ENCODE results near the gene C12orf50.

The C12orf50 gene

DNA sequence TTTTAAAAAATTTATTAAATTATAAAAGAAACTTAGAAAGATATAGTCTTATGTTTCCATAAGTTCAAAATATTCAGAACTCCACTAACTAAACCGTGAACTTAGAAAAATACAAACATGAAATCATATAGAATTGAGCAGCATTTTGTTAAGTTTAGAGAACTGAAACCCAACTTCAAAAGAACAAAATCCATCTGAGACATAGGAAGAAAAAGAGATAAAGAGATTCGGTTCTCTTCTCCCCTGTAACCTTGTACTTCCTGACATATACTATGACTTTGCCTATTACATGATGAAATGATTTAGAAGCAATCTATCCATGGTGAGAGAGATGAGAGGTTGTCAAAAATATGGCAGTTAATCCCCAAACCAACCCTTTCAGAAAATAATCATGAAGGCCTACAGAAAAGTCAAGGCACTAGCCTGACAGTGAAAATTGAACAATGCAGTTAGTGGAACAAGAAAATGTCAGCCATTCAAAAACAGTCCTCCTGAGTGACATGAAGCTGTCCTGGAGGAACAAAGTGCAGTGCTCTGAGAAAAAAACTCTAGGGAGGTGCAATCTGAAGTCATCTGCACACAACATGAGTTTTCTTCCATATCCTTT, 44.0 kb downstream of the C12orf50 start:
- Histone ChIP-seq H3F3A (ENCODE audit: low read depth) (no peaks in the 10 kb centered on the region), H2AFZ (ENCODE audit: low read length) (no peak overlapping the region)

DNA sequence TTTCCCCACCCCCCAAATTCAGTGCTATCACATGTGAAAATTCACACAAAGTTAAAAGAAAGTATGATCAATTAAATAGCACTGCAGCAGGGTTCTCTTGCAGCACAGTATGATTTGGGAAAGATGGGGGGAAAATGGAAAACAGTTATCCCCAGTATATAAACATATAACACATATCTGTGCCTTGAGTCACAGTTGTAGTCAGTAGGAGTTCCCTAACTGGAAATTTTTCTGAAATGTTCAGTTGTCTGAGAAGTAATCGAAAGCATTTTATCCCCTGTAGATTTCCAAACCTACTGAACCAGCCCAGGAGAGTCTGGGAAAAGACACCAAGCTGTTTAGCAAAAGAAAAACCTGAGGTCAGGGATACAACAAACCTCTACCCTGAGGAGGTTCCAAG, 47.0 kb downstream of the C12orf50 start:
- H2AFZ ChIP-seq (ENCODE audit: low read length), result no peak overlapping the region

More for the DNA sequence above, 44.0 kb downstream of the C12orf50 start:
- Histone ChIP-seq H3K36me3 (ENCODE audit: insufficient read depth, low read length) (no peaks in the 10 kb centered on the region), H3K9me2 (replicated peaks; ENCODE audit: low read depth, low read length) (no peaks in the 10 kb centered on the region), H3K4me2 (ENCODE audit: low read depth, low read length, poor library complexity, severe bottlenecking) (no peak overlapping the region), H3K79me2 (ENCODE audit: insufficient read depth, low read length) (no peaks in the 10 kb centered on the region), H3K9ac (ENCODE audit: low read depth, low read length, poor library complexity, severe bottlenecking) (no peak overlapping the region), H3K4me1 (ENCODE audit: insufficient read depth, low read length, poor library complexity, severe bottlenecking) (no peaks in the 10 kb centered on the region), H3K27me3 (ENCODE audit: insufficient read depth, low read length, poor library complexity, severe bottlenecking) (no peaks in the 10 kb centered on the region), H3K9me3 (ENCODE audit: insufficient read depth, low read depth, low read length) (no peaks in the 10 kb centered on the region), H3K4me3 (ENCODE audit: low read length, poor library complexity, severe bottlenecking) (no peak overlapping the region), H4K20me1 (ENCODE audit: insufficient read depth, low read length, poor library complexity, severe bottlenecking) (no peaks in the 10 kb centered on the region)
- TF ChIP-seq, protein P1, sequence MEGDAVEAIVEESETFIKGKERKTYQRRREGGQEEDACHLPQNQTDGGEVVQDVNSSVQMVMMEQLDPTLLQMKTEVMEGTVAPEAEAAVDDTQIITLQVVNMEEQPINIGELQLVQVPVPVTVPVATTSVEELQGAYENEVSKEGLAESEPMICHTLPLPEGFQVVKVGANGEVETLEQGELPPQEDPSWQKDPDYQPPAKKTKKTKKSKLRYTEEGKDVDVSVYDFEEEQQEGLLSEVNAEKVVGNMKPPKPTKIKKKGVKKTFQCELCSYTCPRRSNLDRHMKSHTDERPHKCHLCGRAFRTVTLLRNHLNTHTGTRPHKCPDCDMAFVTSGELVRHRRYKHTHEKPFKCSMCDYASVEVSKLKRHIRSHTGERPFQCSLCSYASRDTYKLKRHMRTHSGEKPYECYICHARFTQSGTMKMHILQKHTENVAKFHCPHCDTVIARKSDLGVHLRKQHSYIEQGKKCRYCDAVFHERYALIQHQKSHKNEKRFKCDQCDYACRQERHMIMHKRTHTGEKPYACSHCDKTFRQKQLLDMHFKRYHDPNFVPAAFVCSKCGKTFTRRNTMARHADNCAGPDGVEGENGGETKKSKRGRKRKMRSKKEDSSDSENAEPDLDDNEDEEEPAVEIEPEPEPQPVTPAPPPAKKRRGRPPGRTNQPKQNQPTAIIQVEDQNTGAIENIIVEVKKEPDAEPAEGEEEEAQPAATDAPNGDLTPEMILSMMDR (conservative IDR thresholded peaks at IDR 0.05; ENCODE audit: low read length), result no peak
- TF ChIP-seq EZH2phosphoT487 (IDR thresholded peaks at IDR 0.05; ENCODE audit: borderline replicate concordance), result no peak

DNA sequence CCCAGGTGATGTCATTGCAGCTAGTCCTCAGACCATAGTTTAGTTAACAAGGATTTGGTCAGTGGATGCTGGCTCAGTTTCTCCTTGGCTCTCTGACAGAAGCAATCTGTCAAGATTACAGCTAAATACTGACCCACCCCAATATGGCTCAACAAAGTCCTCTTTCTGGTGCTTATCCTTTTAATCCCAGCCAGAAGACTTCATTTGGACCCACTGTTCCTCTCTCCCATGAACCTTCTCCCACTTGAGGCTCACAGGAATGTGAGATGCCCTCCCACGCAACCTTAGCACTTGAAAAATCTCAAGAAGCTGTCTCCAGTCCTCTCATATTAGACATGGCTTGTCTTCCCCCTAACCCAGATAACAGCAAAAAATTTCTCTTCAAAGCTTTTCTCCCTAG, 47.7 kb downstream of the C12orf50 start:
- Histone ChIP-seq H3K79me2 (ENCODE audit: insufficient read depth, low read length) (no peaks in the 10 kb centered on the region), H3K9ac (ENCODE audit: low read depth, low read length, poor library complexity, severe bottlenecking) (no peak overlapping the region), H3K36me3 (ENCODE audit: insufficient read depth, low read length) (no peaks in the 10 kb centered on the region), H3K9me2 (replicated peaks; ENCODE audit: low read depth, low read length) (no peaks in the 10 kb centered on the region), H3K27me3 (ENCODE audit: insufficient read depth, low read length, poor library complexity, severe bottlenecking) (no peaks in the 10 kb centered on the region), H2AFZ (ENCODE audit: low read length) (no peak overlapping the region), H3F3A (ENCODE audit: low read depth) (no peaks in the 10 kb centered on the region), H3K4me3 (ENCODE audit: low read length, poor library complexity, severe bottlenecking) (no peak overlapping the region), H3K4me1 (ENCODE audit: insufficient read depth, low read length, poor library complexity, severe bottlenecking) (no peaks in the 10 kb centered on the region), H4K20me1 (ENCODE audit: insufficient read depth, low read length, poor library complexity, severe bottlenecking) (no peaks in the 10 kb centered on the region), H3K9me3 (ENCODE audit: insufficient read depth, low read depth, low read length) (no peaks in the 10 kb centered on the region), H3K4me2 (ENCODE audit: low read depth, low read length, poor library complexity, severe bottlenecking) (no peak overlapping the region)
- TF ChIP-seq EZH2phosphoT487 (IDR thresholded peaks at IDR 0.05; ENCODE audit: borderline replicate concordance), result no peak
- TF ChIP-seq, protein P1 (conservative IDR thresholded peaks at IDR 0.05; ENCODE audit: low read length), result no peak

More for the DNA sequence above, 47.0 kb downstream of the C12orf50 start:
- Histone ChIP-seq H3K4me1 (ENCODE audit: insufficient read depth, low read length, poor library complexity, severe bottlenecking) (no peaks in the 10 kb centered on the region), H3K79me2 (ENCODE audit: insufficient read depth, low read length) (no peaks in the 10 kb centered on the region), H3K4me2 (ENCODE audit: low read depth, low read length, poor library complexity, severe bottlenecking) (no peak overlapping the region), H3K9me3 (ENCODE audit: insufficient read depth, low read depth, low read length) (no peaks in the 10 kb centered on the region), H3K4me3 (ENCODE audit: low read length, poor library complexity, severe bottlenecking) (no peak overlapping the region), H3K36me3 (ENCODE audit: insufficient read depth, low read length) (no peaks in the 10 kb centered on the region), H3K9me2 (replicated peaks; ENCODE audit: low read depth, low read length) (no peaks in the 10 kb centered on the region), H3K27me3 (ENCODE audit: insufficient read depth, low read length, poor library complexity, severe bottlenecking) (no peaks in the 10 kb centered on the region), H3K9ac (ENCODE audit: low read depth, low read length, poor library complexity, severe bottlenecking) (no peak overlapping the region), H4K20me1 (ENCODE audit: insufficient read depth, low read length, poor library complexity, severe bottlenecking) (no peaks in the 10 kb centered on the region), H3F3A (ENCODE audit: low read depth) (no peaks in the 10 kb centered on the region)
- TF ChIP-seq, protein P1 (conservative IDR thresholded peaks at IDR 0.05; ENCODE audit: low read length), result no peak
- TF ChIP-seq EZH2phosphoT487 (IDR thresholded peaks at IDR 0.05; ENCODE audit: borderline replicate concordance), result no peak

Measured in Loucy (cell line).